Renal cortex interstitium (tissue), 15 donors: Measurements from ENCODE around the gene ATP12A. TPM values are rescaled to one million over a fixed set of nuclear protein-coding genes. Genes with fewer than 3 reads are reported as not detected.

Source experiments
- DNase-seq, 11 donors: peaks; one replicate each; pipeline ENCODE4 v3.0.0-alpha.2; 2013; ENCODE audit warnings: low read depth in 9 of 11, low spot score in 4 of 11; ENCODE audit errors: extremely low read depth in 1 of 11
- long read RNA-seq, 16 experiments: transcript quantifications; one replicate each; lab custom pipeline, GENCODE V29; 2026
- polyA plus RNA-seq, 3 donors: library from polyadenylated mRNA; unstranded; fragments of 120-200 nt; gene quantifications; one replicate each; pipeline ENCODE4 v1.2.1, GENCODE V29; 2013; ENCODE audit not compliant: insufficient read length in 3 of 3

Gene ATP12A
- 10 to 100 TPM; 12.1 to 16.5 (median 13.4) TPM for polyA plus RNA-seq
- long read RNA-seq, donor 1, full-length matches to known transcripts: 1 of 1 reads
- long read RNA-seq, donor 1, partial matches to known transcripts: 0 of 1 reads
- long read RNA-seq, donor 1, other reads (novel, unspliced or antisense): 0 of 1 reads
- long read RNA-seq, donor 2, full-length matches to known transcripts: 1 of 1 reads
- long read RNA-seq, donor 2, partial matches to known transcripts: 0 of 1 reads
- long read RNA-seq, donor 2, other reads (novel, unspliced or antisense): 0 of 1 reads
- long read RNA-seq, donor 3, full-length matches to known transcripts: 1 of 13 reads
- long read RNA-seq, donor 3, partial matches to known transcripts: 12 of 13 reads
- long read RNA-seq, donor 3, other reads (novel, unspliced or antisense): 0 of 13 reads
- long read RNA-seq, donor 4: 0 reads
- long read RNA-seq, donor 5: 0 reads
- long read RNA-seq, donor 6, full-length matches to known transcripts: 1 of 14 reads
- long read RNA-seq, donor 6, partial matches to known transcripts: 13 of 14 reads
- long read RNA-seq, donor 6, other reads (novel, unspliced or antisense): 0 of 14 reads
- long read RNA-seq, donor 7, partial matches to known transcripts: 11 of 11 reads
- long read RNA-seq, donor 7, other reads (novel, unspliced or antisense): 0 of 11 reads
- long read RNA-seq, donor 8, full-length matches to known transcripts: 2 of 2 reads
- long read RNA-seq, donor 8, partial matches to known transcripts: 0 of 2 reads
- long read RNA-seq, donor 8, other reads (novel, unspliced or antisense): 0 of 2 reads
- long read RNA-seq, donor 9, full-length matches to known transcripts: 1 of 17 reads
- long read RNA-seq, donor 9, partial matches to known transcripts: 16 of 17 reads
- long read RNA-seq, donor 9, other reads (novel, unspliced or antisense): 0 of 17 reads
- long read RNA-seq, donor 10, full-length matches to known transcripts: 2 of 2 reads
- long read RNA-seq, donor 10, partial matches to known transcripts: 0 of 2 reads
- long read RNA-seq, donor 10, other reads (novel, unspliced or antisense): 0 of 2 reads
- long read RNA-seq, donor 11: 0 reads
- long read RNA-seq, donor 12, partial matches to known transcripts: 8 of 8 reads
- long read RNA-seq, donor 12, other reads (novel, unspliced or antisense): 0 of 8 reads
- long read RNA-seq, donor 13: 0 reads
- long read RNA-seq, donor 14, full-length matches to known transcripts: 2 of 2 reads
- long read RNA-seq, donor 14, partial matches to known transcripts: 0 of 2 reads
- long read RNA-seq, donor 14, other reads (novel, unspliced or antisense): 0 of 2 reads
- long read RNA-seq, donor 15, partial matches to known transcripts: 5 of 5 reads
- long read RNA-seq, donor 15, other reads (novel, unspliced or antisense): 0 of 5 reads
- long read RNA-seq, donor 16, full-length matches to known transcripts: 1 of 11 reads
- long read RNA-seq, donor 16, partial matches to known transcripts: 10 of 11 reads
- long read RNA-seq, donor 16, other reads (novel, unspliced or antisense): 0 of 11 reads

- peak in 4 of 11 donors; percentile 43 to 56 (median 49) for DNase-seq
Measured at GRCh38 chr13:24680258-24680920, at the start of gene ATP12A. Gene ATP12A, plus strand, starts transcription at chr13:24680408. Its CDS starts 336 bp downstream, at chr13:24680744.

- no peak for DNase-seq
Measured at GRCh38 chr13:24630851-24631620, 49.2 kb upstream of the ATP12A start.

- DNase-seq: no peak
Measured at GRCh38 chr13:24631922-24632321, 48.3 kb upstream of the ATP12A start.

GRCh38 chr13:24632382-24633121 lies 47.7 kb upstream of the ATP12A start:
- DNase-seq: no peak

GRCh38 chr13:24636776-24637175 lies 43.4 kb upstream of the ATP12A start:
- DNase-seq: no peak

- no peak for DNase-seq
Measured at GRCh38 chr13:24638096-24638495, 42.1 kb upstream of the ATP12A start.

GRCh38 chr13:24640752-24641151 lies 39.5 kb upstream of the ATP12A start:
- no peak for DNase-seq

GRCh38 chr13:24642219-24642618 lies 38.0 kb upstream of the ATP12A start:
- no peak for DNase-seq

GRCh38 chr13:24644036-24644435 lies 36.2 kb upstream of the ATP12A start:
- DNase-seq: peak in 1 of 11 donors; percentile 31

GRCh38 chr13:24648271-24648670 lies 31.9 kb upstream of the ATP12A start:
- DNase-seq: no peak

GRCh38 chr13:24648983-24649687 lies 31.1 kb upstream of the ATP12A start:
- DNase-seq: no peak

GRCh38 chr13:24649688-24650043 lies 30.5 kb upstream of the ATP12A start:
- DNase-seq: peak in 1 of 11 donors; percentile 22

GRCh38 chr13:24650161-24650560 lies 30.0 kb upstream of the ATP12A start:
- peak in 1 of 11 donors; percentile 20 for DNase-seq

- peak in 6 of 11 donors; percentile 29 to 81 (median 58) for DNase-seq
Measured at GRCh38 chr13:24651718-24652345, 28.4 kb upstream of the ATP12A start.

GRCh38 chr13:24652359-24652758 lies 27.8 kb upstream of the ATP12A start:
- DNase-seq: no peak

GRCh38 chr13:24654741-24655140 lies 25.5 kb upstream of the ATP12A start:
- no peak for DNase-seq
